ENCODE results near the gene HAUS3. TPM values are rescaled to one million over a fixed set of nuclear protein-coding genes. Genes with fewer than 3 reads are reported as not detected.

The HAUS3 gene
- total and polyA plus RNA-seq, 10 of the 15 experiments (the other 5 are each of a cell fraction or from before 2014, with no cell fraction given), result 4.2 to 23.9 (median 12.3) TPM

GRCh38 chr4:2280531-2281300 is 38.8 kb upstream of the HAUS3 start:
- H3K4me1 ChIP-seq (ENCODE audit: control insufficient read depth, insufficient read depth, low read length), result peaks cover 7% of the 10 kb centered on the region
- no TSS peak for BruUV-seq (replicated peaks)
- no peak overlapping the region for H2AFZ ChIP-seq (ENCODE audit: control insufficient read depth, low read depth, low read length)
- RAD21 ChIA-PET (ENCODE audit: unreplicated experiment), result no interaction called here
- CTCF ChIA-PET, result no interaction called here
- H3K36me3 ChIP-seq (ENCODE audit: control insufficient read depth in 2 of 2, insufficient read depth in 2 of 2, low read length in 1 of 2), result no peaks in the 10 kb centered on the region
- in situ Hi-C loops (cut with MboI) (no loop called here), intact Hi-C loops (cut with micrococcal nuclease; ENCODE audit: unreplicated experiment) (no loop called here)
- no peak for FAIRE-seq
- no peaks in the 10 kb centered on the region for H3K79me2 ChIP-seq (ENCODE audit: control insufficient read depth, insufficient read depth, low read length)
- no peak for DNase-seq (ENCODE audit: low read depth, low spot score)
- no peaks in the 10 kb centered on the region for H3K9me3 ChIP-seq (replicated peaks; ENCODE audit: control insufficient read depth, insufficient read depth, low read length)
- SMC1A ChIA-PET (ENCODE audit: uncharacterized antibody, unreplicated experiment), result no interaction called here
- ATAC-seq, result no peak
- no peak overlapping the region for H3K27ac ChIP-seq (ENCODE audit: control insufficient read depth, insufficient read depth)
- 68% methylated on average over 13 of the region's 13 CpGs for WGBS (ENCODE audit: insufficient coverage, insufficient replicate concordance, low lambda C conversion rate, missing lambda C conversion rate)
- no peak overlapping the region for H3K4me3 ChIP-seq
- no peaks in the 10 kb centered on the region for H3K27me3 ChIP-seq (replicated peaks in 1 of 2; ENCODE audit: control insufficient read depth in 2 of 2, insufficient read depth in 2 of 2, low read length in 1 of 2)
- no peak overlapping the region for H3K4me2 ChIP-seq (ENCODE audit: control insufficient read depth, insufficient read depth)
- TF ChIP-seq HDGF (IDR thresholded peaks at IDR 0.05) (no peak), NKRF (conservative IDR thresholded peaks at IDR 0.05) (no peak), CBFB (IDR thresholded peaks at IDR 0.05; ENCODE audit: low read depth) (no peak), PML (IDR thresholded peaks at IDR 0.05; ENCODE audit: low read length) (no peak), LARP7 (IDR thresholded peaks at IDR 0.05) (no peak), USF2 (IDR thresholded peaks at IDR 0.05; ENCODE audit: borderline replicate concordance, low read depth, low read length) (no peak), CHD2 (IDR thresholded peaks at IDR 0.05; ENCODE audit: borderline replicate concordance, low read depth, low read length) (no peak), ZSCAN29 (IDR thresholded peaks at IDR 0.05) (no peak), IKZF2 (IDR thresholded peaks at IDR 0.05) (no peak), ZBTB33 (IDR thresholded peaks at IDR 0.05) (no peak)
- H4K20me1 ChIP-seq (ENCODE audit: control insufficient read depth, insufficient read depth), result no peaks in the 10 kb centered on the region
- POLR2A ChIA-PET, result no interaction called here
- H3K9ac ChIP-seq (ENCODE audit: control insufficient read depth, insufficient read depth, low read length), result no peak overlapping the region

Data from GM12878 (cell line).